SK-N-SH (cell line): ENCODE results near the gene ATL3.

Source experiments
- CTCF ChIP-seq: fragments of 200-600 bp; sonication (generic); IDR thresholded peaks from 2 replicates; pipeline ENCODE4 v1.6.1; 2017; ENCODE audit warnings: antibody characterized with exemption, mild to moderate bottlenecking, moderate library complexity
- EP300 ChIP-seq, 2 experiments: IDR thresholded peaks; 2 replicates each; pipeline versions ENCODE4 v1.4.0 to v1.6.1; 2012; ENCODE audit warnings: borderline replicate concordance in 1 of 2, low read depth in 1 of 2, low read length in 1 of 2
- FOXJ3 ChIP-seq: sonication (generic); formaldehyde crosslinking; IDR thresholded peaks from 2 replicates; pipeline ENCODE4 v1.5.1; 2020; ENCODE audit warnings: mild to moderate bottlenecking, missing genetic modification reagents
- FOXM1 ChIP-seq: IDR thresholded peaks from 2 replicates; pipeline ENCODE4 v1.4.0; 2012; ENCODE audit warnings: low read depth, mild to moderate bottlenecking
- SIN3A ChIP-seq: IDR thresholded peaks from 2 replicates; pipeline ENCODE4 v1.6.1; 2012; ENCODE audit warnings: low read depth, mild to moderate bottlenecking, low read length, moderate library complexity, borderline replicate concordance
- SMC3 ChIP-seq: IDR thresholded peaks from 2 replicates; pipeline ENCODE4 v1.6.1; 2012; ENCODE audit warnings: low read depth, low read length, improper control_type of control experiment
- TCF12 ChIP-seq: IDR thresholded peaks from 2 replicates; pipeline ENCODE4 v1.4.0; 2012
- YY1 ChIP-seq: IDR thresholded peaks from 2 replicates; pipeline ENCODE4 v1.4.0; 2012; ENCODE audit warnings: low read depth, mild to moderate bottlenecking
- TF ChIP-seq, protein P1 (sequence below): IDR thresholded peaks from 2 replicates; pipeline ENCODE4 v1.4.0; 2012; ENCODE audit warnings: low read depth, borderline replicate concordance
- TF ChIP-seq, protein P2 (sequence below): fragments of 150-350 bp; IDR thresholded peaks from 2 replicates; pipeline ENCODE4 v1.6.1; 2017; ENCODE audit warnings: antibody characterized with exemption, low read length, low read depth, borderline replicate concordance
- TF ChIP-seq, protein P3 (sequence below): IDR thresholded peaks from 2 replicates; pipeline ENCODE4 v1.4.0; 2012; ENCODE audit warnings: low read depth

GRCh38 chr11:63710476-63711217 is 39.5 kb upstream of the ATL3 start:
- TF ChIP-seq FOXJ3 (CRISPR knock-in tag) (no peak), SIN3A (no peak), CTCF (no peak), FOXM1 (no peak), EP300 (IDR thresholded peaks at IDR 0.05; ENCODE audit: borderline replicate concordance in 1 of 2, low read depth in 1 of 2, low read length in 1 of 2) (no peak), SMC3 (no peak), TCF12 (no peak), YY1 (no peak)
- TF ChIP-seq, protein P1, sequence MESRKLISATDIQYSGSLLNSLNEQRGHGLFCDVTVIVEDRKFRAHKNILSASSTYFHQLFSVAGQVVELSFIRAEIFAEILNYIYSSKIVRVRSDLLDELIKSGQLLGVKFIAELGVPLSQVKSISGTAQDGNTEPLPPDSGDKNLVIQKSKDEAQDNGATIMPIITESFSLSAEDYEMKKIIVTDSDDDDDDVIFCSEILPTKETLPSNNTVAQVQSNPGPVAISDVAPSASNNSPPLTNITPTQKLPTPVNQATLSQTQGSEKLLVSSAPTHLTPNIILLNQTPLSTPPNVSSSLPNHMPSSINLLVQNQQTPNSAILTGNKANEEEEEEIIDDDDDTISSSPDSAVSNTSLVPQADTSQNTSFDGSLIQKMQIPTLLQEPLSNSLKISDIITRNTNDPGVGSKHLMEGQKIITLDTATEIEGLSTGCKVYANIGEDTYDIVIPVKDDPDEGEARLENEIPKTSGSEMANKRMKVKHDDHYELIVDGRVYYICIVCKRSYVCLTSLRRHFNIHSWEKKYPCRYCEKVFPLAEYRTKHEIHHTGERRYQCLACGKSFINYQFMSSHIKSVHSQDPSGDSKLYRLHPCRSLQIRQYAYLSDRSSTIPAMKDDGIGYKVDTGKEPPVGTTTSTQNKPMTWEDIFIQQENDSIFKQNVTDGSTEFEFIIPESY, result no peak
- TF ChIP-seq, protein P2, sequence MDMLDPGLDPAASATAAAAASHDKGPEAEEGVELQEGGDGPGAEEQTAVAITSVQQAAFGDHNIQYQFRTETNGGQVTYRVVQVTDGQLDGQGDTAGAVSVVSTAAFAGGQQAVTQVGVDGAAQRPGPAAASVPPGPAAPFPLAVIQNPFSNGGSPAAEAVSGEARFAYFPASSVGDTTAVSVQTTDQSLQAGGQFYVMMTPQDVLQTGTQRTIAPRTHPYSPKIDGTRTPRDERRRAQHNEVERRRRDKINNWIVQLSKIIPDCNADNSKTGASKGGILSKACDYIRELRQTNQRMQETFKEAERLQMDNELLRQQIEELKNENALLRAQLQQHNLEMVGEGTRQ, result no peak
- TF ChIP-seq, protein P3, sequence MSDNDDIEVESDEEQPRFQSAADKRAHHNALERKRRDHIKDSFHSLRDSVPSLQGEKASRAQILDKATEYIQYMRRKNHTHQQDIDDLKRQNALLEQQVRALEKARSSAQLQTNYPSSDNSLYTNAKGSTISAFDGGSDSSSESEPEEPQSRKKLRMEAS, result no peak
